HL-60 (cell line): ENCODE measurements around the gene FBLN5.

Experiments
- CTCF ChIP-seq: IDR thresholded peaks from one replicate; pipeline ENCODE4 v1.5.1; 2011; ENCODE audit warnings: low read length, control low read depth, inconsistent platforms; ENCODE audit not compliant: insufficient read depth
- POLR2AphosphoS5 ChIP-seq: IDR thresholded peaks from 2 replicates; pipeline ENCODE4 v1.6.1; 2012; ENCODE audit warnings: low read depth
- REST ChIP-seq: IDR thresholded peaks from 2 replicates; pipeline ENCODE4 v1.6.1; 2012; ENCODE audit warnings: low read depth; ENCODE audit not compliant: insufficient replicate concordance

- TF ChIP-seq CTCF: no peak
- no peak for TF ChIP-seq POLR2AphosphoS5
- no peak for TF ChIP-seq REST
Measured at GRCh38 chr14:91848504-91849001, 98.9 kb downstream of the FBLN5 start.
